ENCODE data around the gene TM9SF1. TPM values are rescaled to one million over a fixed set of nuclear protein-coding genes. Genes with fewer than 3 reads are reported as not detected.

TM9SF1 gene
- total and polyA plus RNA-seq, 10 of the 15 experiments (the other 5 are each of a cell fraction or from before 2014, with no cell fraction given), result 7.2 to 39.2 (median 17.6) TPM

GRCh38 chr14:24171422-24172260 lies 23.6 kb downstream of the TM9SF1 start, which contains the start of gene REC8 (continued):
- TF ChIP-seq SMC3 (IDR thresholded peaks at IDR 0.05; ENCODE audit: borderline replicate concordance, low read length), result no peak
- no peak; the same call in 1 of the 2 replicates for TF ChIP-seq NFIC (IDR thresholded peaks at IDR 0.05; ENCODE audit: low read depth, low read length)
- no peak for TF ChIP-seq IRF4 (IDR thresholded peaks at IDR 0.05; ENCODE audit: low read depth, low read length)
- TF ChIP-seq PAX8 (IDR thresholded peaks at IDR 0.05), result no peak
- TF ChIP-seq PML (IDR thresholded peaks at IDR 0.05; ENCODE audit: low read length), result 0 out of 2 replicates have a peak, but pooled peaks have one; percentile 15
- TF ChIP-seq, protein P1, sequence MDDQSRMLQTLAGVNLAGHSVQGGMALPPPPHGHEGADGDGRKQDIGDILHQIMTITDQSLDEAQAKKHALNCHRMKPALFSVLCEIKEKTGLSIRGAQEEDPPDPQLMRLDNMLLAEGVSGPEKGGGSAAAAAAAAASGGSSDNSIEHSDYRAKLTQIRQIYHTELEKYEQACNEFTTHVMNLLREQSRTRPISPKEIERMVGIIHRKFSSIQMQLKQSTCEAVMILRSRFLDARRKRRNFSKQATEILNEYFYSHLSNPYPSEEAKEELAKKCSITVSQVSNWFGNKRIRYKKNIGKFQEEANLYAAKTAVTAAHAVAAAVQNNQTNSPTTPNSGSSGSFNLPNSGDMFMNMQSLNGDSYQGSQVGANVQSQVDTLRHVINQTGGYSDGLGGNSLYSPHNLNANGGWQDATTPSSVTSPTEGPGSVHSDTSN (IDR thresholded peaks at IDR 0.05; ENCODE audit: insufficient replicate concordance, low read depth, low read length), result peak; percentile 3
- peak; percentile 74; the same call in 1 of the 2 replicates for TF ChIP-seq YY1 (IDR thresholded peaks at IDR 0.05; ENCODE audit: low read depth, low read length)
- 0 out of 2 replicates have a peak, but pooled peaks have one; percentile 25 for TF ChIP-seq ZBTB11 (CRISPR knock-in tag; IDR thresholded peaks at IDR 0.05)
- TF ChIP-seq SP1 (IDR thresholded peaks at IDR 0.05; ENCODE audit: low read depth, low read length), result peak; percentile 82
- peak; percentile 76 for TF ChIP-seq RUNX3 (IDR thresholded peaks at IDR 0.05; ENCODE audit: low read length)

Measured in GM12878 (cell line).